Loucy (cell line): ENCODE measurements around the gene TXNRD1.

Experiments used
- H2AFZ ChIP-seq: fragments of 200-600 bp; sonication (generic); 2 replicates; pipeline ENCODE4 v1.6.0; 2016; ENCODE audit warnings: antibody characterized with exemption, mild to moderate bottlenecking, low read length, moderate library complexity
- H3F3A ChIP-seq: fragments of 200-600 bp; 2 replicates; pipeline ENCODE4 v1.6.0; 2016; ENCODE audit warnings: antibody characterized with exemption, low read depth, mild to moderate bottlenecking
- H3K27me3 ChIP-seq: fragments of 200-600 bp; sonication (generic); 2 replicates; pipeline ENCODE4 v1.6.1; 2014; ENCODE audit warnings: low read length, mild to moderate bottlenecking; ENCODE audit not compliant: insufficient read depth, poor library complexity, severe bottlenecking
- H3K36me3 ChIP-seq: fragments of 200-600 bp; sonication (generic); 2 replicates; pipeline ENCODE4 v1.6.1; 2016; ENCODE audit warnings: low read length; ENCODE audit not compliant: insufficient read depth
- H3K4me1 ChIP-seq: fragments of 200-600 bp; sonication (generic); 2 replicates; pipeline ENCODE4 v1.5.1; 2014; ENCODE audit warnings: low read length, mild to moderate bottlenecking; ENCODE audit not compliant: insufficient read depth, poor library complexity, severe bottlenecking
- H3K4me2 ChIP-seq: fragments of 200-600 bp; sonication (generic); 2 replicates; pipeline ENCODE4 v1.6.0; 2014; ENCODE audit warnings: antibody characterized with exemption, low read length, low read depth, mild to moderate bottlenecking; ENCODE audit not compliant: poor library complexity, severe bottlenecking
- H3K4me3 ChIP-seq: fragments of 200-600 bp; sonication (generic); 2 replicates; pipeline ENCODE4 v1.5.1; 2014; ENCODE audit warnings: low read length, mild to moderate bottlenecking, mixed read lengths; ENCODE audit not compliant: poor library complexity, severe bottlenecking
- H3K79me2 ChIP-seq: fragments of 200-600 bp; sonication (generic); 2 replicates; pipeline ENCODE4 v1.6.1; 2014; ENCODE audit warnings: low read length; ENCODE audit not compliant: insufficient read depth
- H3K9ac ChIP-seq: fragments of 200-600 bp; sonication (generic); 2 replicates; pipeline ENCODE4 v1.6.0; 2014; ENCODE audit warnings: mild to moderate bottlenecking, low read depth, low read length, moderate library complexity; ENCODE audit not compliant: poor library complexity, severe bottlenecking
- H3K9me2 ChIP-seq: fragments of 200-600 bp; sonication (generic); replicated peaks from 2 replicates; pipeline ENCODE4 v1.6.1; 2016; ENCODE audit warnings: low read depth, low read length, mixed read lengths
- H3K9me3 ChIP-seq: fragments of 200-600 bp; sonication (generic); 2 replicates; pipeline ENCODE4 v1.6.1; 2014; ENCODE audit warnings: mild to moderate bottlenecking, antibody characterized with exemption, low read length, low read depth; ENCODE audit not compliant: insufficient read depth
- H4K20me1 ChIP-seq: fragments of 200-600 bp; sonication (generic); 2 replicates; pipeline ENCODE4 v1.6.0; 2014; ENCODE audit warnings: antibody characterized with exemption, low read length, mild to moderate bottlenecking; ENCODE audit not compliant: insufficient read depth, poor library complexity, severe bottlenecking
- CTCF ChIP-seq: fragments of 200-600 bp; sonication (generic); conservative IDR thresholded peaks from 2 replicates; pipeline ENCODE4 v1.5.1; 2014; ENCODE audit warnings: mild to moderate bottlenecking, antibody characterized with exemption, low read length
- EZH2phosphoT487 ChIP-seq: fragments of 200-600 bp; IDR thresholded peaks from 2 replicates; pipeline ENCODE4 v1.6.1; 2018; ENCODE audit warnings: antibody characterized with exemption, mild to moderate bottlenecking, moderate library complexity, borderline replicate concordance

TXNRD1 gene

GRCh38 chr12:104281636-104282035, 66.1 kb downstream of the TXNRD1 start:
- Histone ChIP-seq H2AFZ (no peak overlapping the region), H3K9me2 (no peaks in the 10 kb centered on the region), H3K4me1 (peaks cover 10% of the 10 kb centered on the region), H3K9me3 (no peaks in the 10 kb centered on the region), H3F3A (no peaks in the 10 kb centered on the region), H3K36me3 (no peaks in the 10 kb centered on the region), H4K20me1 (no peaks in the 10 kb centered on the region), H3K9ac (no peak overlapping the region), H3K79me2 (no peaks in the 10 kb centered on the region), H3K27me3 (no peaks in the 10 kb centered on the region), H3K4me3 (no peak overlapping the region), H3K4me2 (no peak overlapping the region)
- TF ChIP-seq CTCF (no peak), EZH2phosphoT487 (no peak)

GRCh38 chr12:104282109-104282508, 66.5 kb downstream of the TXNRD1 start:
- Histone ChIP-seq H3K9me2 (no peaks in the 10 kb centered on the region), H3K36me3 (no peaks in the 10 kb centered on the region), H3K4me1 (peaks cover 10% of the 10 kb centered on the region), H3K9ac (no peak overlapping the region), H3K27me3 (no peaks in the 10 kb centered on the region), H4K20me1 (no peaks in the 10 kb centered on the region), H3K79me2 (no peaks in the 10 kb centered on the region), H3K9me3 (no peaks in the 10 kb centered on the region), H3K4me2 (no peak overlapping the region), H2AFZ (peak overlapping the region; percentile 63), H3F3A (0 out of 2 replicates have a peak, but pooled peaks cover 3% of the 10 kb centered on the region), H3K4me3 (no peak overlapping the region)
- TF ChIP-seq EZH2phosphoT487 (no peak), CTCF (no peak)

GRCh38 chr12:104285740-104286515, 70.3 kb downstream of the TXNRD1 start:
- H3K9me2 ChIP-seq: no peaks in the 10 kb centered on the region
- H3K4me1 ChIP-seq: peaks cover 24% of the 10 kb centered on the region
- no peaks in the 10 kb centered on the region for H3K27me3 ChIP-seq
- H3K4me2 ChIP-seq: peak overlapping the region; percentile 90
- H3F3A ChIP-seq: 0 out of 2 replicates have a peak, but pooled peaks cover 5% of the 10 kb centered on the region
- H3K9ac ChIP-seq: peak overlapping the region; percentile 89
- peak overlapping the region; percentile 96 for H2AFZ ChIP-seq
- TF ChIP-seq EZH2phosphoT487 (no peak), CTCF (no peak)
- H3K79me2 ChIP-seq: peaks cover 37% of the 10 kb centered on the region
- H3K9me3 ChIP-seq: no peaks in the 10 kb centered on the region
- no peaks in the 10 kb centered on the region for H3K36me3 ChIP-seq
- H4K20me1 ChIP-seq: peaks cover 19% of the 10 kb centered on the region
- peak overlapping the region; percentile 83 for H3K4me3 ChIP-seq
